ENCODE results near the gene VPS13D.

GRCh38 chr1:12511128-12511484 is 281.3 kb downstream of the VPS13D start:
- TF ChIP-seq CTCF (IDR thresholded peaks at IDR 0.05; ENCODE audit: borderline replicate concordance, extremely low read depth, low read length, poor library complexity, severe bottlenecking) (no peak), EZH2 (IDR thresholded peaks at IDR 0.05; ENCODE audit: borderline replicate concordance, low read depth, low read length, severe bottlenecking) (no peak)
